Testis (tissue), 3 donors: Measurements from ENCODE around the gene IL13. TPM values are rescaled to one million over a fixed set of nuclear protein-coding genes. Genes with fewer than 3 reads are reported as not detected.

ENCODE experiments used
- DNase-seq: peaks from one replicate; pipeline ENCODE4 v3.0.0-alpha.2; 2019
- H3K27ac ChIP-seq, 2 donors: fragments of 200-600 bp; sonication (generic); one replicate each; pipeline ENCODE4 v1.5.1; 2019
- H3K27me3 ChIP-seq: fragments of 200-600 bp; sonication (generic); one replicate; pipeline ENCODE4 v1.5.1; 2019
- H3K36me3 ChIP-seq: fragments of 200-600 bp; sonication (generic); one replicate; pipeline ENCODE4 v1.5.1; 2017; ENCODE audit warnings: low read depth; ENCODE audit errors: missing control alignments
- H3K4me1 ChIP-seq: fragments of 200-600 bp; sonication (generic); one replicate; pipeline ENCODE4 v1.5.1; 2019
- H3K4me3 ChIP-seq, 2 donors: fragments of 200-600 bp; sonication (generic); one replicate each; pipeline ENCODE4 v1.5.1; 2017 to 2019
- H3K9me3 ChIP-seq: fragments of 200-600 bp; sonication (generic); one replicate; pipeline ENCODE4 v1.5.1; 2017
- CTCF ChIP-seq, 3 experiments: fragments of 450-650 bp in 2 of 3; fragments of 200-600 bp in 1 of 3; sonication (generic) in 1 of 3; IDR thresholded peaks; one replicate each; pipeline ENCODE4 v1.5.1; 2016 to 2019; ENCODE audit warnings: antibody characterized with exemption in 3 of 3, mild to moderate bottlenecking in 2 of 3, moderate library complexity in 1 of 3
- POLR2A ChIP-seq: fragments of 450-650 bp; IDR thresholded peaks from one replicate; pipeline ENCODE4 v1.6.1; 2017; ENCODE audit warnings: antibody characterized with exemption, mild to moderate bottlenecking, moderate library complexity
- WGBS, 2 donors: methylation state at CpG; one replicate each; pipeline ENCODE4 v1.1.5; 2018; 5-methylcytosine and 5-hydroxymethylcytosine counted together
- intact Hi-C: fragments of 100-400 bp; cut with DNase I; formaldehyde crosslinking; loops from one replicate; pipeline ENCODE4 v1.15.1; 2023; ENCODE audit warnings: low total_unique reads
- polyA plus RNA-seq: library from polyadenylated mRNA; stranded (reverse); fragments of 350-450 nt; fragmentation: Illumina TruSeq; extraction: RNeasy Lipid Tissue Mini Kit (QIAGEN cat#74804); gene quantifications from one replicate; pipeline ENCODE4 v1.2.3, GENCODE V29; 2014; ENCODE audit warnings: low read depth, low replicate concordance; ENCODE audit not compliant: insufficient read depth
- total RNA-seq, 2 donors: library from RNA; depleted of rRNA; stranded (reverse); fragments of >200 nt; gene quantifications; one replicate each; pipeline ENCODE4 v1.2.3, GENCODE V29; 2016

IL13 gene
- total and polyA plus RNA-seq, 3 donors from 2014 or later, result 17.3 to 73.4 (median 25.0) TPM

DNA sequence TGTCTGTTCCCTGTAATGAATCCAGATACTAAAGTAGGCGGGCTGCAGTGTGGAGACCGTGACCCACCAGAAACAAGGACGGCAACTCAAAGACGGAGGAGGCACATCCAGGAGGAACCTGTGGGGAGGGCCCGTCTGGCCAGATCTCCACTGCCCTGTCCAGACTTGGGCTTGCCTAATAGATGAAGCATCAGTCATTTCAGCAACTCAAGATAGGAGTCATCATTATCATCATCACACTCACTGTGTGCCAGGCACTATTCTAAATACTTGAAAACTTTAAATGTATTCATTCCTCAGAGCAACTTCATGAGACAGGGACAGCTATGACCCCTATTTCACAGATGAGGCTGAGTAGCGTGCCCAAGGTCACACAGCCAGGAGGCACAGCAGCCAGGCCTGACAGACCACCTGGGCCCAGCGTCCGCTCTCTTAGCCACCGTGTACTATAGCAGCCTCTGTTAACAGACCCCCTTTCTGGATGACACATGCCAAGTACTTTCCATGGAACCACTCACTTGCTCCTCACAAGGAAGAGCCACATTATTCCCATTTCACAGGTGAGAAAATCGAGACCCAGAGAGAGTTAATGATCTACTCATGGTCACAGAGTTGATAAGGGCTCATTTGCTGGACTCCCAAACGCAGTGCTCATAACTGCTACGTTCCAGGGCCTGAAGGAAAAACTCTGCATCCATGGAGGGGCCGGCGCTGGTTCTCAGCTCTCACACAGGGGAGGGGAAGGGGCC, 10.9 kb downstream of the IL13 start:
- 80 to 86% methylated on average over 14 of the region's 14 CpGs for WGBS, 2 donors

GRCh38 chr5:132669455-132669820, 11.5 kb downstream of the IL13 start:
- DNase-seq, result no peak
- peaks cover 2% of the 10 kb centered on the region for H3K4me1 ChIP-seq
- 81 to 82% methylated on average over 5 to 7 of the region's 7 CpGs for WGBS, 2 donors
- H3K27ac ChIP-seq, result no peak overlapping the region
- H3K9me3 ChIP-seq, result no peaks in the 10 kb centered on the region
- no peak for TF ChIP-seq POLR2A
- no peak for TF ChIP-seq CTCF (IDR thresholded peaks at IDR 0.05)
- no peaks in the 10 kb centered on the region for H3K36me3 ChIP-seq
- H3K27me3 ChIP-seq, result no peaks in the 10 kb centered on the region
- H3K4me3 ChIP-seq, result no peak overlapping the region
- intact Hi-C loops, result no loop called here

More for the DNA sequence above, 10.9 kb downstream of the IL13 start:
- Histone ChIP-seq H3K27me3 (no peaks in the 10 kb centered on the region), H3K4me3 (no peak overlapping the region), H3K36me3 (no peaks in the 10 kb centered on the region), H3K27ac (no peak overlapping the region), H3K9me3 (no peaks in the 10 kb centered on the region), H3K4me1 (peaks cover 6% of the 10 kb centered on the region)
- no peak for TF ChIP-seq POLR2A
- no peak for DNase-seq
- intact Hi-C loops, result no loop called here

GRCh38 chr5:132669966-132670882, 12.3 kb downstream of the IL13 start:
- Histone ChIP-seq H3K27ac (no peak overlapping the region), H3K27me3 (no peaks in the 10 kb centered on the region), H3K4me3 (no peak overlapping the region), H3K9me3 (no peaks in the 10 kb centered on the region), H3K36me3 (no peaks in the 10 kb centered on the region), H3K4me1 (no peaks in the 10 kb centered on the region)
- intact Hi-C loops, result no loop called here
- DNase-seq, result no peak
- WGBS, 2 donors, result 80 to 86% methylated on average over 16 of the region's 16 CpGs
- TF ChIP-seq CTCF (IDR thresholded peaks at IDR 0.05) (no peak), POLR2A (no peak)

- Histone ChIP-seq H3K9me3 (no peaks in the 10 kb centered on the region), H3K27ac (no peak overlapping the region), H3K4me1 (no peaks in the 10 kb centered on the region), H3K4me3 (no peak overlapping the region), H3K27me3 (no peaks in the 10 kb centered on the region), H3K36me3 (no peaks in the 10 kb centered on the region)
- intact Hi-C loops, result no loop called here
- DNase-seq, result no peak
- WGBS, 2 donors, result 96 to 98% methylated on average over 3 of the region's 3 CpGs
- TF ChIP-seq CTCF (IDR thresholded peaks at IDR 0.05) (no peak), POLR2A (no peak)
Observed at GRCh38 chr5:132671000-132671399, 13.0 kb downstream of the IL13 start.

- H3K4me1 ChIP-seq, result no peaks in the 10 kb centered on the region
- intact Hi-C loops, result no loop called here
- 72 to 82% methylated on average over 1 of the region's 1 CpG for WGBS, 2 donors
- no peaks in the 10 kb centered on the region for H3K36me3 ChIP-seq
- TF ChIP-seq POLR2A, result no peak
- TF ChIP-seq CTCF (IDR thresholded peaks at IDR 0.05), result no peak
- no peaks in the 10 kb centered on the region for H3K27me3 ChIP-seq
- DNase-seq, result no peak
- H3K27ac ChIP-seq, result no peak overlapping the region
- H3K4me3 ChIP-seq, result no peak overlapping the region
- no peaks in the 10 kb centered on the region for H3K9me3 ChIP-seq
Observed at GRCh38 chr5:132673488-132673887, 15.5 kb downstream of the IL13 start.
